Aorta (tissue), 5 donors: ENCODE results near the gene RASD2. TPM values are rescaled to one million over a fixed set of nuclear protein-coding genes. Genes with fewer than 3 reads are reported as not detected.

Experiments used
- ATAC-seq: fragments of 200-7000 bp; cut with Tn5 transposase; one replicate; pipeline ENCODE4 v1.9.1; 2022; ENCODE audit warnings: moderate library complexity; ENCODE audit not compliant: low FRiP score
- DNase-seq, 2 donors: peaks; one replicate each; pipeline ENCODE4 v3.0.0-alpha.2; 2020
- H3K27ac ChIP-seq, 2 donors: one replicate each; pipeline ENCODE4 v1.5.1; 2013; ENCODE audit warnings: low read length in 2 of 2, mild to moderate bottlenecking in 2 of 2, moderate library complexity in 2 of 2, control low read depth in 1 of 2, inconsistent platforms in 1 of 2, low read depth in 1 of 2
- H3K27me3 ChIP-seq, 2 donors: one replicate each; pipeline ENCODE4 v1.6.1; 2013; ENCODE audit warnings: control low read depth in 1 of 2, low read length in 1 of 2, mild to moderate bottlenecking in 1 of 2, moderate library complexity in 1 of 2; ENCODE audit not compliant: insufficient read depth in 2 of 2, control insufficient read depth in 1 of 2
- H3K36me3 ChIP-seq, 2 donors: one replicate each; pipeline ENCODE4 v1.6.1; 2013; ENCODE audit warnings: control low read depth in 1 of 2, low read length in 1 of 2, mild to moderate bottlenecking in 1 of 2; ENCODE audit not compliant: insufficient read depth in 2 of 2, control insufficient read depth in 1 of 2
- H3K4me1 ChIP-seq, 2 donors: one replicate each; pipeline ENCODE4 v1.6.1; 2013; ENCODE audit warnings: low read length in 2 of 2, control low read depth in 1 of 2, mild to moderate bottlenecking in 1 of 2, moderate library complexity in 1 of 2; ENCODE audit not compliant: insufficient read depth in 2 of 2, control insufficient read depth in 1 of 2
- H3K4me3 ChIP-seq, 2 donors: one replicate each; pipeline ENCODE4 v1.5.1; 2013; ENCODE audit warnings: low read length in 2 of 2, control low read depth in 1 of 2, mild to moderate bottlenecking in 1 of 2
- H3K9me3 ChIP-seq: one replicate; pipeline ENCODE4 v1.6.1; 2013; ENCODE audit warnings: mild to moderate bottlenecking, low read length; ENCODE audit not compliant: control insufficient read depth
- WGBS, 2 donors: extraction: QIAGEN DNeasy Blood & Tissue Kit; methylation state at CpG; one replicate each; pipeline ENCODE4 v1.1.7; 2013; 5-methylcytosine and 5-hydroxymethylcytosine counted together
- intact Hi-C, 2 donors: fragments of 100-400 bp; cut with DNase I; formaldehyde crosslinking; loops; one replicate each; pipeline versions ENCODE4 v1.14.2 to v1.15.0; 2022
- polyA plus RNA-seq, 2 donors: library from polyadenylated mRNA; stranded (reverse); fragments of 200-250 nt; gene quantifications; one replicate each; pipeline ENCODE4 v1.2.3, GENCODE V29; 2013
- total RNA-seq, 2 donors: library from RNA; stranded (reverse); fragmentation: NEBNext Ultra II Directional; extraction: Animal tissue kit (Norgen Biotek cat#: 25700); gene quantifications; one replicate each; pipeline ENCODE4 v1.2.1, GENCODE V29; 2021
- donor health status: healthy with polysubstance abuse.
- donor health status: Bipolar disorder and iron deficiency.
- donor health status: DM: no; HTN: no; CAD: no.
- donor health status: DM: no; HTN: no; CAD: no.
- donor health status: DM: yes; HTN: yes; CAD: no.

The RASD2 gene
- total and polyA plus RNA-seq, 4 donors: 0.77 to 29.8 (median 7.8) TPM

DNA sequence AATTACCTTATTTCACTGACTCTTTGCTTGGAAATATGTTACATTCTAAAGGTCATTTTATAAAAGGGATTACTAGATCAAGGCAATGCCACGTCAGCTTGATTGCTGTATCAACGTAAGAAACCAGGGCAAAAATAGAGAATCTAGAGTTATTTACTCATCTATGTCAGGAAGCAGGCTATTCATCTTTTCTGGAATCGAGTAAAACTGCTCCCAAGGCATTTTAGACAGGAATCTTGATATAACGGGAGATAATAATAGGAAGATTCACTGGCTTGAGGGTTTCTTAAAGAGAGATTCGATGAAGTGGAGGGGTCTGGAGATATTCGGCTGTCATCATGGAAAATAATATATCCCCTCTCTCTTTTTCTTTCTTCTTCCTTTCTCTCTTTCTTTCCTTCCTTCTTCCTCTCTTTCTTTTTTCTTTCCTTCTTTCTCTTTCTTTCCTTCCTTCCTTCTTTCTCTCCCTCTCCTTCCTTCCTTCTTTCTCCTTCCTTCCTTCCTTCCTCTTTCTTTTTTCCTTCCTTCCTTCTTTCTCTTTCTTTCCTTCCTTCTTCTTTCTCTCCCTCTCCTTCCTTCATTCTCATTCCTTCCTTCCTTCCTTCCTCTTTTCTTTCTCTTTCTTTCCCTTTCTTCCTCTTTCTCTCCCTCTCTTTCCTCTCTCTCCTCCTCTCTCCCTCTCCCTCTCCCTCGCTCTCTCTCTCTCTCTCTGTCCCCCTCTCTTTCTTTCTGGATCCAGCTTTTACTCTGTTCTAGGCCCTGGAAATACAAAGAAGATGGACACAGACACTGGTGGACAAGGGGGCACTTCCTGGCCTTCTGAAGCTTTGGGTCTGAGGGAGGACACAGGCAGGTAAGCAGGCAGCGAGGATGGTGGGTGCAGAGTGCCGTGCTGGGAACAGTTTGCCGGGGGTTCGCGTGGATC lies 18.1 kb upstream of the RASD2 start:
- WGBS, 2 donors: 75 to 77% methylated on average over 12 of the region's 12 CpGs
- no peak for DNase-seq
- no peaks in the 10 kb centered on the region for H3K36me3 ChIP-seq
- no peak overlapping the region for H3K27ac ChIP-seq
- H3K9me3 ChIP-seq: no peaks in the 10 kb centered on the region
- no peak overlapping the region for H3K4me3 ChIP-seq
- no peaks in the 10 kb centered on the region for H3K4me1 ChIP-seq
- H3K27me3 ChIP-seq: no peaks in the 10 kb centered on the region
- no peak for ATAC-seq
- intact Hi-C loops: no loop called here

DNA sequence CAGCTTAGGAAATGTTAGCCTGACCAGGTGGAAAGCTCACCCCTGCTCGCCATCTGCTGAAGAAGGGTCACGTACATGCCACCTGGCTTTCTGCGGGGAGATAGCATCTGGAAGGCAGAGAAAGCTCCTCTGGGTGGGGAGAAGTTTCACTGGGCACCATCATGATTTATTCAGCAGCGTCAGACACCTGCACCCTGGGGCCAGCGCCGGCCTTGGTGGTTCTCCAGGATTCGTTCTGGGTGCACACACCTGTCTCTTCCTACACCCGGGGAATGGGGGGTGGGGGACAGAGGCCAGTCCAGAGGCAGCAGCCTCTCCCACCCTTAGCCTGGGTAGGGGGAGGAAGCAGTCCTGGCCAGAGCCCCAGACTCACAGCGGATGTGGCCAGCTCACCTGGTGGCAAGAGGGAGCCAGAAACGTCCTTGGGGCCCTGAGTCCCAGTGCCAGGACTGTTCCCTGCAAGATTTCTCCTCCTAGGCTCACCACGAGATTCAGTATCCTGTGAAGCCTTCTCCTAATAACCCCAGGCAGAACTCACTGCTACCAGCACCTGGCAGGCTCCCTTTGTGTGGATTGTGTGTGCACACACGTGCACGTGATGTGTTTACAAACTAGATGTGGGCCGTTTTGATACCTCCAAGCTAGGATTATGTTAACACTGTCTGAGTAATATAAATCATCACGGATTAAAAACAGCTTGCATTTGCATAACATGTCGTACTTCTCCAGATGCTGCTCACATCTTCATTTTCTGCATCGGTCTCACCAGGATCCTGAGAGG lies 17.3 kb upstream of the RASD2 start:
- DNase-seq (no peak), ATAC-seq (no peak)
- intact Hi-C loops: no loop called here
- H3K4me1 ChIP-seq: no peaks in the 10 kb centered on the region
- no peaks in the 10 kb centered on the region for H3K9me3 ChIP-seq
- no peaks in the 10 kb centered on the region for H3K27me3 ChIP-seq
- 75 to 77% methylated on average over 17 of the region's 17 CpGs for WGBS, 2 donors
- no peak overlapping the region for H3K4me3 ChIP-seq
- no peak overlapping the region for H3K27ac ChIP-seq
- H3K36me3 ChIP-seq: no peaks in the 10 kb centered on the region

DNA sequence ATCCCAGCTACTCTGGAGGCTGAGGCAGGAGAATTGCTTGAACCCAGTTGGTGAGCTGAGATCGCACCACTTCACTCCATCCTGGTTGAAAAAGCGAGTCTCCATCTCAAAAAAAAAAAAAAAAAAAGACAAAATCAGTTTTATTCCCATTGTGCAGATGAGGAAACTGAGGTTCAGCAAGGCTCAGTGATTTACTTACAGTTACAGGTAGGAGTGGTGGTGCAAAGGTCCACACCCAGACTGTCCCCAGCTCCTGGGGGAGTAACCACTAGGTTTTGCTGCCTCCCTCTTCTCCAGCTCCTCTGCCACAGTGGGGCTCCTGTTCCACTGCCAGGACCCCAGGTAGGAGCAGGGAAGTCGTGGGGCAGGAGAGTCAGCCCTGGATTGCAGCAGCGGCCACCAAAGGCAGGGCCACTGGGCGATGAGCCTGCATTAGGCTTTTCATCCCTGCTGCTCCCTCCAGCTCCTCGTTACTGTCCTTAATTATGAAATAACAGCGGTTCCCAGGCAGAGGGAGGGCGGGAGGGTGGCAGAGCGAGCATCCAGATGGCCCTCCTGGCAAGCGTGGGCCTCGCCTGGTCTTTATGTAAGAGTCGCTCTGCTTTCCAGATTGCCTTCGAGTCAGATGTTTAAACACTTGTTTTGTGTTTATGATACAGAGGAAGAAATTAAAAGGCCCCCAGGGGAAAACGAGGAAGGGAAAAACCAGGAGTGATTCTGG lies 15.5 kb upstream of the RASD2 start:
- 77 to 79% methylated on average over 14 of the region's 14 CpGs for WGBS, 2 donors
- no peaks in the 10 kb centered on the region for H3K36me3 ChIP-seq
- no peak for DNase-seq
- no peaks in the 10 kb centered on the region for H3K27me3 ChIP-seq
- ATAC-seq: no peak
- H3K9me3 ChIP-seq: no peaks in the 10 kb centered on the region
- no peaks in the 10 kb centered on the region for H3K4me1 ChIP-seq
- intact Hi-C loops: no loop called here
- no peak overlapping the region for H3K27ac ChIP-seq
- H3K4me3 ChIP-seq: no peak overlapping the region

DNA sequence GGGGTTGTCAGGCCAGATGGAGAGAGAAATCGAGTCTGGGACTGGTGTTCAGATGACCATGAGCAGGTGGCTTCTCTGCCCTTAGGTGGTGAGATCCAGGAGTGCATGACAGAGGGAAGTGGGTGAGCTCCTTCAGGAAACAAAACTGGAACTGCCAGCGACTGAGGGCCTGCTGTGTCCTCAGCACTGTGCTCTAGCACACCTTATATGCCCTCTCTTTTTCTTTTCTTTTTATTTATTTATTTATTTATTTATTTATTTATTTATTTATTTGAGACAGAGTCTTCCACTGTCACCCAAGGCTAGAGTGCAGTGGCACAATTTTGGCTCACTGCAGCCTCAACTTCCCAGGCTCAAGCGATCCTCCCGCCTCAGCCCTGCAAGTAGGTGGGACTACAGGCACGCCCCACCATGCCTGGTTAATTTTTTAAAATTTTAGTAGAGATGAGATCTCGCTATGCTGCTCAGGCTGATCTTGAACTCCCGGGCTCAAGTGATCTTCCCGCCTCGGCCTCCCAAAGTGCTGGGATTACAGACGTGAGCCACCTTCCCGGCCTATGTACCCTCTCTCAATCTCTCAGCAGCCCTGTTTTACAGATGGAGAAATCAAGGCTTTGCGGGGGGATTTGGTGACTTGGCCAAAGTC lies 14.8 kb upstream of the RASD2 start:
- Histone ChIP-seq H3K4me3 (no peak overlapping the region), H3K27ac (no peak overlapping the region), H3K4me1 (no peaks in the 10 kb centered on the region), H3K9me3 (no peaks in the 10 kb centered on the region), H3K36me3 (no peaks in the 10 kb centered on the region), H3K27me3 (no peaks in the 10 kb centered on the region)
- DNase-seq: no peak
- WGBS, 2 donors: 91 to 95% methylated on average over 12 of the region's 12 CpGs
- ATAC-seq: no peak
- intact Hi-C loops: no loop called here

DNA sequence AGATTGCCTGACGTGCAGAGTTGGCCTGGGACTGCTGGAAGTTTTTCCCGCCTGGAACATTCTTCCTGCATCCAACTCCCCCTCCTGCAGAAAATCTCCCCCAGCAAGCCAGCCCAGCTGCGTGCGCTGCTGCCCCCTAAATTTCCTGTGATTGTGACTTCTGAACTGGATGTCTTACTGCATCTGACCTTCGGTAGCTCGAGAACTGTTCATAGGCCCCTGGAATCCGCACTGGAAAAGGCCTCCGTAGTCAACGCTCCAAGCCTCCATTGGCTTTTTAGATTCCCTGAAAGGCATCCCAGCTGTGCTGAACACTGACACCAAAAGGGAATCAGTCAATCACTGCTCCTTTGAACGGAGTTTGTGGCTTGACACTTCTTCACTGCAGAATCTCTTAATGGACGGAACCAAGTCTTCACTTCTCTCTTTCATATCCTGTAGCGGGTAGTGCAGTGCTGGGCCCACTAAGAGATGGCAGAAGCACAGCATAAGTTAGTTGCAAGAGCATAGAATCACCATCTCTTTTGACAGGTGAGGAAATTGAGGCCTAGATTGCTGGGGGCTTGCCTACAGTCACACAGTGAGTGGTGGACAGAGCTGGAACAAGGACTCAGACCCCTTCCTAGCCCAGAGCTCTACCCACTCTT lies 14.2 kb upstream of the RASD2 start:
- Histone ChIP-seq H3K4me1 (no peaks in the 10 kb centered on the region), H3K4me3 (no peak overlapping the region), H3K27me3 (no peaks in the 10 kb centered on the region), H3K9me3 (no peaks in the 10 kb centered on the region), H3K27ac (no peak overlapping the region), H3K36me3 (no peaks in the 10 kb centered on the region)
- WGBS, 2 donors: 94% methylated on average over 12 of the region's 12 CpGs
- DNase-seq (no peak), ATAC-seq (no peak)
- intact Hi-C loops: no loop called here

DNA sequence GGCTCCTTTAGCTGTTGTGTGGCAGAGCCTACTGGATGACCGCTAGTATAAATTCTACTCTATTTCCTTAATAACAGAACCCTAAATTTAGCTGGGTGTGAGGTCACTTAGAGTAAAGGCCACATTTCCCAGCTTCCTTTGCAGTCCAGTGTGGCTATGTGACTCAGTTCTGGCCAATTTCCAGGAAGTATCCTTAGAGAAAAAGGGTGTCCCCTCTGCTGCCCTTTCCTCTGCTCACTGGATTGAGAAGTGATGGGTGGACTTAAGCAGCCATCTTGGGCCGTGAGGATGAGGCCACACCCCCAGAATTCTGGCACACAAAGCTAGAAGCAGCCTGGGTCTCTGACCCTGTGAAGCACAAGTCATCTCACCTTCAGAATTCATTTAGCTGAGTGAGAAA lies 11.7 kb upstream of the RASD2 start:
- H3K4me3 ChIP-seq: no peak overlapping the region
- ATAC-seq (no peak), DNase-seq (no peak)
- H3K27me3 ChIP-seq: no peaks in the 10 kb centered on the region
- no peaks in the 10 kb centered on the region for H3K36me3 ChIP-seq
- H3K4me1 ChIP-seq: no peaks in the 10 kb centered on the region
- no peak overlapping the region for H3K27ac ChIP-seq
- H3K9me3 ChIP-seq: no peaks in the 10 kb centered on the region
- 92 to 93% methylated on average over 2 of the region's 2 CpGs for WGBS, 2 donors
- intact Hi-C loops: no loop called here

DNA sequence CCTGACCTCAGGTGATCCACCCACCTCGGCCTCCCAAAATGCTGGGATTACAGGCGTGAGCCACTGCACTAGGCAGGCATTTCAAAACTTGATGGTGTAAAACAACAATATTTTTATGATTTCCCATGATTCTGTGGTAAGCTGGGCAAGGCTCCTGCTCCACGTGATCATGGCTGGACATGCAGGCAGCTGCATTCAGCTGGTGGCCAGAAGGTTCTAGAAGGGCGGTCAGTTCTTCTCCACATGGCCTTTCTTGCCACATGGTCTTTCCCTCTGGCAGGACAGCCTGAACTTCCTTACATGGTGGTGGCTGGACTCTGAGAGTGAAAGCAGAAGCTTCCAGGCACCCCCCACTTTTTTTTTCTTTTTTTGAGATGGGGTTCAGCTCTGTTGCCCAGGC lies 9.9 kb upstream of the RASD2 start:
- no peaks in the 10 kb centered on the region for H3K4me1 ChIP-seq
- 90 to 92% methylated on average over 4 of the region's 4 CpGs for WGBS, 2 donors
- no peak for ATAC-seq
- no peaks in the 10 kb centered on the region for H3K9me3 ChIP-seq
- intact Hi-C loops: loop anchor here in 1 of 2 donors (10.0 kb wide), 1 partner anchor 394 kb away; no protein-coding TSS in a partner anchor
- H3K27me3 ChIP-seq: no peaks in the 10 kb centered on the region
- no peaks in the 10 kb centered on the region for H3K36me3 ChIP-seq
- no peak overlapping the region for H3K27ac ChIP-seq
- H3K4me3 ChIP-seq: no peak overlapping the region
- DNase-seq: peak in 1 of 2 donors; percentile 44

DNA sequence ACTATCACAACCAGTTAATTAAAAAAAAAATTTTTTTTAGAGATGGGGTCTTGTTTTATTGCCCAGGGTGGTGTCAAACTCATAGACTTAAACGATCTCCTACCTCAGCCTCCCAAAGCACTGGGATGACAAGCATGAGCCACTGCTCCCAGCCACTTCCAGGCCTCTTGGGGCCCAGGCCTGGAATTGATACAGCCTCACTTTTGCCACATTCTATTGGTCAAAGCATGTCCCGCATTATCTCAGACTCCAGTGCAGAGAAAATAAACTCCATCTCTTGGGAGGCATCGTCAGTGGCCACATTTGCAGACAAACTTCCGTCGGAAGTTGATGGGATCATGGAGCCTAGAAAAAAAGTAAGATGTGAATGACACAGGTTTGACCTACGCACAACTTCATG lies 9.4 kb upstream of the RASD2 start:
- Histone ChIP-seq H3K36me3 (no peaks in the 10 kb centered on the region), H3K27me3 (no peaks in the 10 kb centered on the region), H3K27ac (no peak overlapping the region), H3K4me1 (no peaks in the 10 kb centered on the region), H3K9me3 (no peaks in the 10 kb centered on the region), H3K4me3 (no peak overlapping the region)
- peak in 1 of 2 donors; percentile 14 for DNase-seq
- ATAC-seq: no peak
- 85 to 91% methylated on average over 6 of the region's 6 CpGs for WGBS, 2 donors
- intact Hi-C loops: loop anchor here in 1 of 2 donors (10.0 kb wide), 1 partner anchor 394 kb away; no protein-coding TSS in a partner anchor
